ENCODE results near the gene TSEN15.
"Not testable (repeated sequence)": the region's sequence is repeated elsewhere in the genome, so short reads cannot be mapped to it uniquely, and the experiment has no call there.

TSEN15 gene

GRCh38 chr1:184096580-184096979 lies 45.0 kb downstream of the TSEN15 start:
- not testable (repeated sequence) for H4K5ac ChIP-seq (ENCODE audit: low read length)

GRCh38 chr1:184101141-184101540 lies 49.6 kb downstream of the TSEN15 start:
- Histone ChIP-seq H3K79me1 (ENCODE audit: low read length) (no peaks in the 10 kb centered on the region), H3K4me1 (ENCODE audit: control insufficient read depth, low read depth, low read length) (no peaks in the 10 kb centered on the region), H3K4ac (ENCODE audit: low read depth, low read length) (no peak overlapping the region), H2BK15ac (replicated peaks; ENCODE audit: low read depth) (no peak overlapping the region), H2BK5ac (ENCODE audit: low read length) (no peak overlapping the region), H4K8ac (ENCODE audit: low read depth, low read length) (no peak overlapping the region), H3K56ac (ENCODE audit: low read length) (no peak overlapping the region), H3K36me3 (ENCODE audit: control insufficient read depth, insufficient read depth, low read length) (no peaks in the 10 kb centered on the region), H3K18ac (ENCODE audit: low read length) (no peak overlapping the region), H4K5ac (ENCODE audit: low read length) (no peak overlapping the region), H3K27ac (ENCODE audit: low read depth, low read length) (no peak overlapping the region), H3K4me2 (ENCODE audit: low read length) (no peak overlapping the region), H3K79me2 (ENCODE audit: control insufficient read depth, insufficient read depth, low read length) (no peaks in the 10 kb centered on the region), H3K4me3 (ENCODE audit: low read length) (no peak overlapping the region), H3K23ac (ENCODE audit: low read length) (no peak overlapping the region), H2BK120ac (ENCODE audit: low read depth, low read length) (no peak overlapping the region), H3K27me3 (ENCODE audit: insufficient read depth, low read length, poor library complexity) (no peaks in the 10 kb centered on the region), H3K9ac (ENCODE audit: low read length) (no peak overlapping the region), H2AK5ac (ENCODE audit: low read length) (no peak overlapping the region)
- no peak for DNase-seq

More at GRCh38 chr1:184096580-184096979, 45.0 kb downstream of the TSEN15 start:
- H4K8ac ChIP-seq (ENCODE audit: low read depth, low read length); H2BK120ac ChIP-seq (ENCODE audit: low read depth, low read length); H3K36me3 ChIP-seq (ENCODE audit: control insufficient read depth, insufficient read depth, low read length); H3K9ac ChIP-seq (ENCODE audit: low read length); DNase-seq; H2BK5ac ChIP-seq (ENCODE audit: low read length); H3K56ac ChIP-seq (ENCODE audit: low read length); H3K4me1 ChIP-seq (ENCODE audit: control insufficient read depth, low read depth, low read length); H3K4me2 ChIP-seq (ENCODE audit: low read length); H3K4ac ChIP-seq (ENCODE audit: low read depth, low read length); H3K23ac ChIP-seq (ENCODE audit: low read length); H2AK5ac ChIP-seq (ENCODE audit: low read length); H3K79me1 ChIP-seq (ENCODE audit: low read length); H3K4me3 ChIP-seq (ENCODE audit: low read length); H3K27ac ChIP-seq (ENCODE audit: low read depth, low read length); H3K18ac ChIP-seq (ENCODE audit: low read length); H3K79me2 ChIP-seq (ENCODE audit: control insufficient read depth, insufficient read depth, low read length); H2BK15ac ChIP-seq (replicated peaks; ENCODE audit: low read depth); H3K27me3 ChIP-seq (ENCODE audit: insufficient read depth, low read length, poor library complexity): not testable (repeated sequence)
- no CpG with 5 or more reads among the region's 5 CpGs for WGBS (ENCODE audit: extremely low coverage, insufficient coverage, low lambda C conversion rate)

- no peak overlapping the region for H4K8ac ChIP-seq (ENCODE audit: low read depth, low read length)
- no peaks in the 10 kb centered on the region for H3K27me3 ChIP-seq (ENCODE audit: insufficient read depth, low read length, poor library complexity)
- H2BK15ac ChIP-seq (replicated peaks; ENCODE audit: low read depth): no peak overlapping the region
- no peak overlapping the region for H3K4me3 ChIP-seq (ENCODE audit: low read length)
- H2BK5ac ChIP-seq (ENCODE audit: low read length): no peak overlapping the region
- no peak overlapping the region for H2BK120ac ChIP-seq (ENCODE audit: low read depth, low read length)
- H3K36me3 ChIP-seq (ENCODE audit: control insufficient read depth, insufficient read depth, low read length): no peaks in the 10 kb centered on the region
- H3K4me2 ChIP-seq (ENCODE audit: low read length): no peak overlapping the region
- no peaks in the 10 kb centered on the region for H3K79me2 ChIP-seq (ENCODE audit: control insufficient read depth, insufficient read depth, low read length)
- H3K27ac ChIP-seq (ENCODE audit: low read depth, low read length): no peak overlapping the region
- no peak overlapping the region for H3K23ac ChIP-seq (ENCODE audit: low read length)
- DNase-seq: no peak
- H3K79me1 ChIP-seq (ENCODE audit: low read length): no peaks in the 10 kb centered on the region
- no CpG with 5 or more reads among the region's 1 CpG for WGBS (ENCODE audit: extremely low coverage, insufficient coverage, low lambda C conversion rate)
- no peak overlapping the region for H2AK5ac ChIP-seq (ENCODE audit: low read length)
- no peak overlapping the region for H3K18ac ChIP-seq (ENCODE audit: low read length)
- no peak overlapping the region for H4K5ac ChIP-seq (ENCODE audit: low read length)
- no peaks in the 10 kb centered on the region for H3K4me1 ChIP-seq (ENCODE audit: control insufficient read depth, low read depth, low read length)
- no peak overlapping the region for H3K9ac ChIP-seq (ENCODE audit: low read length)
- no peak overlapping the region for H3K4ac ChIP-seq (ENCODE audit: low read depth, low read length)
- no peak overlapping the region for H3K56ac ChIP-seq (ENCODE audit: low read length)
Measured at GRCh38 chr1:184101571-184101970, 50.0 kb downstream of the TSEN15 start.

- H3K27ac ChIP-seq (ENCODE audit: low read depth, low read length): no peak overlapping the region
- WGBS (ENCODE audit: extremely low coverage, insufficient coverage, low lambda C conversion rate): 100% methylated on average over 3 of the region's 11 CpGs
- no peak overlapping the region for H4K5ac ChIP-seq (ENCODE audit: low read length)
- H2AK5ac ChIP-seq (ENCODE audit: low read length): no peak overlapping the region
- H3K4me1 ChIP-seq (ENCODE audit: control insufficient read depth, low read depth, low read length): no peaks in the 10 kb centered on the region
- H3K4me2 ChIP-seq (ENCODE audit: low read length): no peak overlapping the region
- H3K79me2 ChIP-seq (ENCODE audit: control insufficient read depth, insufficient read depth, low read length): no peaks in the 10 kb centered on the region
- no peak overlapping the region for H3K18ac ChIP-seq (ENCODE audit: low read length)
- H3K56ac ChIP-seq (ENCODE audit: low read length): no peak overlapping the region
- no peak overlapping the region for H4K8ac ChIP-seq (ENCODE audit: low read depth, low read length)
- DNase-seq: peak; percentile 17
- H3K79me1 ChIP-seq (ENCODE audit: low read length): no peaks in the 10 kb centered on the region
- no peak overlapping the region for H3K23ac ChIP-seq (ENCODE audit: low read length)
- no peaks in the 10 kb centered on the region for H3K27me3 ChIP-seq (ENCODE audit: insufficient read depth, low read length, poor library complexity)
- no peak overlapping the region for H3K4ac ChIP-seq (ENCODE audit: low read depth, low read length)
- no peak overlapping the region for H3K9ac ChIP-seq (ENCODE audit: low read length)
- H3K36me3 ChIP-seq (ENCODE audit: control insufficient read depth, insufficient read depth, low read length): no peaks in the 10 kb centered on the region
- no peak overlapping the region for H2BK15ac ChIP-seq (replicated peaks; ENCODE audit: low read depth)
- H2BK5ac ChIP-seq (ENCODE audit: low read length): no peak overlapping the region
- H2BK120ac ChIP-seq (ENCODE audit: low read depth, low read length): no peak overlapping the region
- no peak overlapping the region for H3K4me3 ChIP-seq (ENCODE audit: low read length)
Measured at GRCh38 chr1:184110272-184111204, 59.0 kb downstream of the TSEN15 start.

GRCh38 chr1:184112176-184112948 lies 60.8 kb downstream of the TSEN15 start:
- no peaks in the 10 kb centered on the region for H3K79me1 ChIP-seq (ENCODE audit: low read length)
- H3K4ac ChIP-seq (ENCODE audit: low read depth, low read length): no peak overlapping the region
- H3K56ac ChIP-seq (ENCODE audit: low read length): no peak overlapping the region
- no peaks in the 10 kb centered on the region for H3K27me3 ChIP-seq (ENCODE audit: insufficient read depth, low read length, poor library complexity)
- no peak overlapping the region for H3K23ac ChIP-seq (ENCODE audit: low read length)
- H3K4me1 ChIP-seq (ENCODE audit: control insufficient read depth, low read depth, low read length): no peaks in the 10 kb centered on the region
- H2AK5ac ChIP-seq (ENCODE audit: low read length): no peak overlapping the region
- no peaks in the 10 kb centered on the region for H3K36me3 ChIP-seq (ENCODE audit: control insufficient read depth, insufficient read depth, low read length)
- no peak overlapping the region for H3K4me2 ChIP-seq (ENCODE audit: low read length)
- WGBS (ENCODE audit: extremely low coverage, insufficient coverage, low lambda C conversion rate): no CpG with 5 or more reads among the region's 2 CpGs
- no peak overlapping the region for H4K8ac ChIP-seq (ENCODE audit: low read depth, low read length)
- H3K18ac ChIP-seq (ENCODE audit: low read length): no peak overlapping the region
- no peak overlapping the region for H3K27ac ChIP-seq (ENCODE audit: low read depth, low read length)
- H3K9ac ChIP-seq (ENCODE audit: low read length): no peak overlapping the region
- DNase-seq: no peak
- no peak overlapping the region for H3K4me3 ChIP-seq (ENCODE audit: low read length)
- no peak overlapping the region for H2BK120ac ChIP-seq (ENCODE audit: low read depth, low read length)
- no peak overlapping the region for H2BK5ac ChIP-seq (ENCODE audit: low read length)
- no peak overlapping the region for H4K5ac ChIP-seq (ENCODE audit: low read length)
- no peaks in the 10 kb centered on the region for H3K79me2 ChIP-seq (ENCODE audit: control insufficient read depth, insufficient read depth, low read length)
- no peak overlapping the region for H2BK15ac ChIP-seq (replicated peaks; ENCODE audit: low read depth)
